WTC11 (cell line): Measurements from ENCODE around the gene AAGAB. TPM values are rescaled to one million over a fixed set of nuclear protein-coding genes. Genes with fewer than 3 reads are reported as not detected.

Source experiments
- ATAC-seq: fragments of 200-7000 bp; cut with Tn5 transposase; 2 replicates; pipeline ENCODE4 v1.10.0; 2021; ENCODE audit warnings: mild to moderate bottlenecking, moderate library complexity
- CTCF ChIA-PET: fragments of 300-600 bp; sonication (Branson Sonifier 250); formaldehyde crosslinking; loops from one replicate; lab custom pipeline; 2021; ENCODE audit warnings: antibody characterized with exemption; lab: Charles Lee
- POLR2A ChIA-PET: fragments of 350-600 bp; sonication (Branson Sonifier 250); formaldehyde crosslinking; loops from one replicate; lab custom pipeline; 2021; ENCODE audit warnings: antibody characterized with exemption; lab: Charles Lee
- DNase-seq: peaks from one replicate; pipeline ENCODE4 v3.0.0; 2021; ENCODE audit warnings: low spot score
- H3K27ac Mint-ChIP-seq: 2 replicates; pipeline ENCODE4 v1.8.0; 2021; ENCODE audit warnings: mixed read lengths
- H3K27me3 Mint-ChIP-seq: 2 replicates; pipeline ENCODE4 v1.8.0; 2021; ENCODE audit warnings: low read depth, mild to moderate bottlenecking, moderate library complexity, mixed read lengths
- H3K36me3 Mint-ChIP-seq: 2 replicates; pipeline ENCODE4 v1.8.0; 2021; ENCODE audit warnings: mixed read lengths
- H3K4me1 Mint-ChIP-seq: 2 replicates; pipeline ENCODE4 v1.8.0; 2022; ENCODE audit warnings: mixed read lengths
- H3K4me3 Mint-ChIP-seq: 2 replicates; pipeline ENCODE4 v1.8.0; 2021; ENCODE audit warnings: mild to moderate bottlenecking, moderate library complexity, mixed read lengths
- H3K9me3 Mint-ChIP-seq: 2 replicates; pipeline ENCODE4 v1.8.0; 2021; ENCODE audit warnings: mixed read lengths
- EMX1 ChIP-seq: fragments of 250-450 bp; sonication (Bioruptor Pico); IDR thresholded peaks from 2 replicates; pipeline ENCODE4 v1.8.0; 2021; ENCODE audit warnings: mild to moderate bottlenecking
- FOXK1 ChIP-seq: sonication (generic); formaldehyde crosslinking; IDR thresholded peaks from 2 replicates; pipeline ENCODE4 v1.8.0; 2022; ENCODE audit warnings: mild to moderate bottlenecking, moderate library complexity, missing genetic modification reagents
- FOXP1 ChIP-seq: sonication (generic); formaldehyde crosslinking; IDR thresholded peaks from 2 replicates; pipeline ENCODE4 v1.8.0; 2022; ENCODE audit warnings: missing genetic modification reagents, mild to moderate bottlenecking, moderate library complexity, borderline replicate concordance
- JUN ChIP-seq: sonication (generic); formaldehyde crosslinking; IDR thresholded peaks from 2 replicates; pipeline ENCODE4 v1.8.0; 2023; ENCODE audit warnings: mild to moderate bottlenecking, missing genetic modification reagents
- SMAD3 ChIP-seq: sonication (generic); formaldehyde crosslinking; IDR thresholded peaks from 2 replicates; pipeline ENCODE4 v1.8.0; 2022; ENCODE audit warnings: missing genetic modification reagents, mild to moderate bottlenecking, borderline replicate concordance
- SOX15 ChIP-seq: fragments of 250-450 bp; sonication (Bioruptor Pico); IDR thresholded peaks from 2 replicates; pipeline ENCODE4 v1.9.0; 2021; ENCODE audit warnings: mild to moderate bottlenecking
- TCF7 ChIP-seq: sonication (generic); formaldehyde crosslinking; IDR thresholded peaks from 2 replicates; pipeline ENCODE4 v1.8.0; 2022; ENCODE audit warnings: mild to moderate bottlenecking, low read depth, missing genetic modification reagents, moderate library complexity
- TP53 ChIP-seq: sonication (generic); formaldehyde crosslinking; IDR thresholded peaks from 2 replicates; pipeline ENCODE4 v1.8.1; 2023; ENCODE audit warnings: mild to moderate bottlenecking, missing genetic modification reagents
- total RNA-seq: library from RNA; stranded (reverse); gene quantifications from 3 replicates; pipeline ENCODE4 v1.2.3, GENCODE V29; 2021
- TF ChIP-seq, protein P1 (sequence below): sonication (generic); formaldehyde crosslinking; IDR thresholded peaks from 2 replicates; pipeline ENCODE4 v1.8.0; 2022; ENCODE audit warnings: mild to moderate bottlenecking, missing genetic modification reagents
- TF ChIP-seq, protein P2 (sequence below): sonication (generic); formaldehyde crosslinking; IDR thresholded peaks from 2 replicates; pipeline ENCODE4 v1.8.1; 2022; ENCODE audit warnings: mild to moderate bottlenecking, moderate library complexity, missing genetic modification reagents
- TF ChIP-seq, protein P3 (sequence below): sonication (generic); formaldehyde crosslinking; IDR thresholded peaks from 2 replicates; pipeline ENCODE4 v1.8.1; 2022; ENCODE audit warnings: mild to moderate bottlenecking, missing genetic modification reagents, moderate library complexity, borderline replicate concordance
- TF ChIP-seq, protein P4 (sequence below): fragments of 250-450 bp; sonication (Bioruptor Pico); IDR thresholded peaks from 2 replicates; pipeline ENCODE4 v2.1.2; 2022; ENCODE audit warnings: mild to moderate bottlenecking, moderate library complexity
- TF ChIP-seq, protein P5 (sequence below): fragments of 200-600 bp; IDR thresholded peaks from 2 replicates; pipeline ENCODE4 v1.8.0; 2022; ENCODE audit warnings: antibody characterized with exemption
- TF ChIP-seq, protein P6 (sequence below): sonication (generic); formaldehyde crosslinking; IDR thresholded peaks from 2 replicates; pipeline ENCODE4 v1.8.0; 2023; ENCODE audit warnings: missing genetic modification reagents
- TF ChIP-seq, protein P7 (sequence below): sonication (generic); formaldehyde crosslinking; conservative IDR thresholded peaks from 2 replicates; pipeline ENCODE4 v1.8.1; 2023; ENCODE audit warnings: mild to moderate bottlenecking, low read depth, missing genetic modification reagents, moderate library complexity
- TF ChIP-seq, protein P8 (sequence below): sonication (generic); formaldehyde crosslinking; IDR thresholded peaks from 2 replicates; pipeline ENCODE4 v1.8.1; 2023; ENCODE audit warnings: mild to moderate bottlenecking, missing genetic modification reagents
- TF ChIP-seq, protein P9 (sequence below): sonication (generic); formaldehyde crosslinking; IDR thresholded peaks from 2 replicates; pipeline ENCODE4 v1.8.1; 2022; ENCODE audit warnings: low read depth, mild to moderate bottlenecking, moderate library complexity, missing genetic modification reagents, borderline replicate concordance
- TF ChIP-seq, protein P10 (sequence below): fragments of 250-450 bp; sonication (Bioruptor Pico); conservative IDR thresholded peaks from 2 replicates; pipeline ENCODE4 v1.9.0; 2021; ENCODE audit warnings: mild to moderate bottlenecking

The AAGAB gene
- total RNA-seq, 1 experiment from 2014 or later = 41.7 TPM

DNA sequence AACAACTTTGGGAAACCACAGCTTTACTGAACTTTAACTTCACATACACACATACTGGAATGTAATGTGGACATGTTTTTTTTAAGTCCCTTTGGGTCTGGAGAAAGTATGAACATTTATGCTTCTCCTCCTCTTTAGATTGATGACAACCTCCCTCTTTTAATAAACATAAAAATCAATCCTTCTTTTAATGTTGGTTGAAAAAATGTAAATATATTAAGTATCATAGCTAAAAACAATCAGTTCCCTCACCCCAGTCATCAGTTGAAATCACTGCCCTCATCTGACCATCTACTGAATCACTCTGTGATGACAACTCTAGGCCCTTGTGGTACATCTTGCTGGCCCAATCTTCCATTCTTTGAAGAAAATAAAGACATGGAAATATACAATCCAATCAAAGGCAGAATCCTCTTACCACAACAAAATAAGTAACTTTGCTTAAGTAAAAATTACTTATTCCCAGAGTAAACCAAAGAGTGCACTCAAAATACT lies 6.4 kb downstream of the AAGAB start:
- CTCF ChIA-PET = interaction anchor here (0.5 kb wide), 1 partner anchor 171 kb away, joined by 3 read pairs; no protein-coding TSS in a partner anchor
- TF ChIP-seq, protein P1, sequence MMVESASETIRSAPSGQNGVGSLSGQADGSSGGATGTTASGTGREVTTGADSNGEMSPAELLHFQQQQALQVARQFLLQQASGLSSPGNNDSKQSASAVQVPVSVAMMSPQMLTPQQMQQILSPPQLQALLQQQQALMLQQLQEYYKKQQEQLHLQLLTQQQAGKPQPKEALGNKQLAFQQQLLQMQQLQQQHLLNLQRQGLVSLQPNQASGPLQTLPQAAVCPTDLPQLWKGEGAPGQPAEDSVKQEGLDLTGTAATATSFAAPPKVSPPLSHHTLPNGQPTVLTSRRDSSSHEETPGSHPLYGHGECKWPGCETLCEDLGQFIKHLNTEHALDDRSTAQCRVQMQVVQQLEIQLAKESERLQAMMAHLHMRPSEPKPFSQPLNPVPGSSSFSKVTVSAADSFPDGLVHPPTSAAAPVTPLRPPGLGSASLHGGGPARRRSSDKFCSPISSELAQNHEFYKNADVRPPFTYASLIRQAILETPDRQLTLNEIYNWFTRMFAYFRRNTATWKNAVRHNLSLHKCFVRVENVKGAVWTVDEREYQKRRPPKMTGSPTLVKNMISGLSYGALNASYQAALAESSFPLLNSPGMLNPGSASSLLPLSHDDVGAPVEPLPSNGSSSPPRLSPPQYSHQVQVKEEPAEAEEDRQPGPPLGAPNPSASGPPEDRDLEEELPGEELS (CRISPR knock-in tag) = no peak
- TF ChIP-seq, protein P2, sequence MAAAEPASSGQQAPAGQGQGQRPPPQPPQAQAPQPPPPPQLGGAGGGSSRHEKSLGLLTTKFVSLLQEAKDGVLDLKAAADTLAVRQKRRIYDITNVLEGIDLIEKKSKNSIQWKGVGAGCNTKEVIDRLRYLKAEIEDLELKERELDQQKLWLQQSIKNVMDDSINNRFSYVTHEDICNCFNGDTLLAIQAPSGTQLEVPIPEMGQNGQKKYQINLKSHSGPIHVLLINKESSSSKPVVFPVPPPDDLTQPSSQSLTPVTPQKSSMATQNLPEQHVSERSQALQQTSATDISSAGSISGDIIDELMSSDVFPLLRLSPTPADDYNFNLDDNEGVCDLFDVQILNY (CRISPR knock-in tag) = no peak
- TF ChIP-seq, protein P3, sequence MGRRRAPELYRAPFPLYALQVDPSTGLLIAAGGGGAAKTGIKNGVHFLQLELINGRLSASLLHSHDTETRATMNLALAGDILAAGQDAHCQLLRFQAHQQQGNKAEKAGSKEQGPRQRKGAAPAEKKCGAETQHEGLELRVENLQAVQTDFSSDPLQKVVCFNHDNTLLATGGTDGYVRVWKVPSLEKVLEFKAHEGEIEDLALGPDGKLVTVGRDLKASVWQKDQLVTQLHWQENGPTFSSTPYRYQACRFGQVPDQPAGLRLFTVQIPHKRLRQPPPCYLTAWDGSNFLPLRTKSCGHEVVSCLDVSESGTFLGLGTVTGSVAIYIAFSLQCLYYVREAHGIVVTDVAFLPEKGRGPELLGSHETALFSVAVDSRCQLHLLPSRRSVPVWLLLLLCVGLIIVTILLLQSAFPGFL (CRISPR knock-in tag) = no peak
- TF ChIP-seq SOX15 (CRISPR knock-in tag) = no peak
- no peak for TF ChIP-seq JUN (CRISPR knock-in tag)
- TF ChIP-seq FOXP1 (CRISPR knock-in tag) = no peak
- TF ChIP-seq, protein P4, sequence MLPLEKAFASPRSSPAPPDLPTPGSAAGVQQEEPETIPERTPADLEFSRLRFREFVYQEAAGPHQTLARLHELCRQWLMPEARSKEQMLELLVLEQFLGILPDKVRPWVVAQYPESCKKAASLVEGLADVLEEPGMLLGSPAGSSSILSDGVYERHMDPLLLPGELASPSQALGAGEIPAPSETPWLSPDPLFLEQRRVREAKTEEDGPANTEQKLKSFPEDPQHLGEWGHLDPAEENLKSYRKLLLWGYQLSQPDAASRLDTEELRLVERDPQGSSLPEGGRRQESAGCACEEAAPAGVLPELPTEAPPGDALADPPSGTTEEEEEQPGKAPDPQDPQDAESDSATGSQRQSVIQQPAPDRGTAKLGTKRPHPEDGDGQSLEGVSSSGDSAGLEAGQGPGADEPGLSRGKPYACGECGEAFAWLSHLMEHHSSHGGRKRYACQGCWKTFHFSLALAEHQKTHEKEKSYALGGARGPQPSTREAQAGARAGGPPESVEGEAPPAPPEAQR (CRISPR knock-in tag) = no peak
- no peak for TF ChIP-seq FOXK1
- no peak for TF ChIP-seq EMX1 (CRISPR knock-in tag)
- TF ChIP-seq, protein P5, sequence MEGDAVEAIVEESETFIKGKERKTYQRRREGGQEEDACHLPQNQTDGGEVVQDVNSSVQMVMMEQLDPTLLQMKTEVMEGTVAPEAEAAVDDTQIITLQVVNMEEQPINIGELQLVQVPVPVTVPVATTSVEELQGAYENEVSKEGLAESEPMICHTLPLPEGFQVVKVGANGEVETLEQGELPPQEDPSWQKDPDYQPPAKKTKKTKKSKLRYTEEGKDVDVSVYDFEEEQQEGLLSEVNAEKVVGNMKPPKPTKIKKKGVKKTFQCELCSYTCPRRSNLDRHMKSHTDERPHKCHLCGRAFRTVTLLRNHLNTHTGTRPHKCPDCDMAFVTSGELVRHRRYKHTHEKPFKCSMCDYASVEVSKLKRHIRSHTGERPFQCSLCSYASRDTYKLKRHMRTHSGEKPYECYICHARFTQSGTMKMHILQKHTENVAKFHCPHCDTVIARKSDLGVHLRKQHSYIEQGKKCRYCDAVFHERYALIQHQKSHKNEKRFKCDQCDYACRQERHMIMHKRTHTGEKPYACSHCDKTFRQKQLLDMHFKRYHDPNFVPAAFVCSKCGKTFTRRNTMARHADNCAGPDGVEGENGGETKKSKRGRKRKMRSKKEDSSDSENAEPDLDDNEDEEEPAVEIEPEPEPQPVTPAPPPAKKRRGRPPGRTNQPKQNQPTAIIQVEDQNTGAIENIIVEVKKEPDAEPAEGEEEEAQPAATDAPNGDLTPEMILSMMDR = no peak
- TF ChIP-seq, protein P6, sequence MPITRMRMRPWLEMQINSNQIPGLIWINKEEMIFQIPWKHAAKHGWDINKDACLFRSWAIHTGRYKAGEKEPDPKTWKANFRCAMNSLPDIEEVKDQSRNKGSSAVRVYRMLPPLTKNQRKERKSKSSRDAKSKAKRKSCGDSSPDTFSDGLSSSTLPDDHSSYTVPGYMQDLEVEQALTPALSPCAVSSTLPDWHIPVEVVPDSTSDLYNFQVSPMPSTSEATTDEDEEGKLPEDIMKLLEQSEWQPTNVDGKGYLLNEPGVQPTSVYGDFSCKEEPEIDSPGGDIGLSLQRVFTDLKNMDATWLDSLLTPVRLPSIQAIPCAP (CRISPR knock-in tag) = no peak
- TF ChIP-seq, protein P7, sequence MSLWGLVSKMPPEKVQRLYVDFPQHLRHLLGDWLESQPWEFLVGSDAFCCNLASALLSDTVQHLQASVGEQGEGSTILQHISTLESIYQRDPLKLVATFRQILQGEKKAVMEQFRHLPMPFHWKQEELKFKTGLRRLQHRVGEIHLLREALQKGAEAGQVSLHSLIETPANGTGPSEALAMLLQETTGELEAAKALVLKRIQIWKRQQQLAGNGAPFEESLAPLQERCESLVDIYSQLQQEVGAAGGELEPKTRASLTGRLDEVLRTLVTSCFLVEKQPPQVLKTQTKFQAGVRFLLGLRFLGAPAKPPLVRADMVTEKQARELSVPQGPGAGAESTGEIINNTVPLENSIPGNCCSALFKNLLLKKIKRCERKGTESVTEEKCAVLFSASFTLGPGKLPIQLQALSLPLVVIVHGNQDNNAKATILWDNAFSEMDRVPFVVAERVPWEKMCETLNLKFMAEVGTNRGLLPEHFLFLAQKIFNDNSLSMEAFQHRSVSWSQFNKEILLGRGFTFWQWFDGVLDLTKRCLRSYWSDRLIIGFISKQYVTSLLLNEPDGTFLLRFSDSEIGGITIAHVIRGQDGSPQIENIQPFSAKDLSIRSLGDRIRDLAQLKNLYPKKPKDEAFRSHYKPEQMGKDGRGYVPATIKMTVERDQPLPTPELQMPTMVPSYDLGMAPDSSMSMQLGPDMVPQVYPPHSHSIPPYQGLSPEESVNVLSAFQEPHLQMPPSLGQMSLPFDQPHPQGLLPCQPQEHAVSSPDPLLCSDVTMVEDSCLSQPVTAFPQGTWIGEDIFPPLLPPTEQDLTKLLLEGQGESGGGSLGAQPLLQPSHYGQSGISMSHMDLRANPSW (CRISPR knock-in tag) = no peak
- TF ChIP-seq, protein P8, sequence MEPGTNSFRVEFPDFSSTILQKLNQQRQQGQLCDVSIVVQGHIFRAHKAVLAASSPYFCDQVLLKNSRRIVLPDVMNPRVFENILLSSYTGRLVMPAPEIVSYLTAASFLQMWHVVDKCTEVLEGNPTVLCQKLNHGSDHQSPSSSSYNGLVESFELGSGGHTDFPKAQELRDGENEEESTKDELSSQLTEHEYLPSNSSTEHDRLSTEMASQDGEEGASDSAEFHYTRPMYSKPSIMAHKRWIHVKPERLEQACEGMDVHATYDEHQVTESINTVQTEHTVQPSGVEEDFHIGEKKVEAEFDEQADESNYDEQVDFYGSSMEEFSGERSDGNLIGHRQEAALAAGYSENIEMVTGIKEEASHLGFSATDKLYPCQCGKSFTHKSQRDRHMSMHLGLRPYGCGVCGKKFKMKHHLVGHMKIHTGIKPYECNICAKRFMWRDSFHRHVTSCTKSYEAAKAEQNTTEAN (CRISPR knock-in tag) = no peak
- TF ChIP-seq, protein P9, sequence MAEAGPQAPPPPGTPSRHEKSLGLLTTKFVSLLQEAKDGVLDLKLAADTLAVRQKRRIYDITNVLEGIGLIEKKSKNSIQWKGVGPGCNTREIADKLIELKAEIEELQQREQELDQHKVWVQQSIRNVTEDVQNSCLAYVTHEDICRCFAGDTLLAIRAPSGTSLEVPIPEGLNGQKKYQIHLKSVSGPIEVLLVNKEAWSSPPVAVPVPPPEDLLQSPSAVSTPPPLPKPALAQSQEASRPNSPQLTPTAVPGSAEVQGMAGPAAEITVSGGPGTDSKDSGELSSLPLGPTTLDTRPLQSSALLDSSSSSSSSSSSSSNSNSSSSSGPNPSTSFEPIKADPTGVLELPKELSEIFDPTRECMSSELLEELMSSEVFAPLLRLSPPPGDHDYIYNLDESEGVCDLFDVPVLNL (CRISPR knock-in tag) = no peak
- no peak for TF ChIP-seq TCF7 (CRISPR knock-in tag)
- no peak for TF ChIP-seq TP53 (CRISPR knock-in tag)
- TF ChIP-seq, protein P10, sequence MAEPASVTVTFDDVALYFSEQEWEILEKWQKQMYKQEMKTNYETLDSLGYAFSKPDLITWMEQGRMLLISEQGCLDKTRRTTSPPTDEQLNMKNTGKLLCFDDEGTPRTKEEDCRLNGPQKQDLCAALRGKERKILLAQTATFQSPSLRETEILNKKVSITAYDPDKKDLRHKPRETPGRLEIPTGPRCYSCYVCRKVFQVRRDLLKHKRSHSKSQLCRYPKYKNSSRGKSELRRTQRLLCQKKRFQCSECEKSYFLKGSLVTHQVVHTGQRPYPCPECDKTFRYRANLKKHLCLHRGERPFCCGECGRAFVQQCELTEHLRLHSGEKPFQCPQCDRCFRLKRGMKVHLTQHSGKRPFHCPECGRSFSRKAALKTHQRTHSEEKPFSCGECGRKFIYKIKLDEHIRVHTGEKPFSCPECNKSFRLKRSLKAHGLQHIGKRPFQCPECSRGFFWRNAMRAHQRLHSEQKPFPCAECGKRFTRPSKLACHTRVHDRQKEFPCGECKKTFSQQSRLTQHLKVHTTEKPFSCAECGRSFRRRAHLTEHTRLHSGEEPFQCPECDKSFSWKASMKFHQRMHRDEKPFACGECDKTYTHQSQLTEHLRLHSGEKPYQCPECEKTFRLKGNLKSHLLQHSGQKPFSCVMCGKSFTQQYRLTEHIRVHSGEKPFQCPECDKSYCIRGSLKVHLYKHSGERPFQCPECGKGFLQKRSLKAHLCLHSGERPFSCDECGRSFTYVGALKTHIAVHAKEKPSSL (CRISPR knock-in tag) = no peak
- no peak for TF ChIP-seq SMAD3 (CRISPR knock-in tag)

More for the DNA sequence above, 6.4 kb downstream of the AAGAB start:
- POLR2A ChIA-PET = no interaction called here
- Mint-ChIP-seq H3K27ac (no peak overlapping the region), H3K9me3 (peaks cover 17% of the 10 kb centered on the region), H3K4me3 (no peak overlapping the region), H3K4me1 (peaks cover 6% of the 10 kb centered on the region), H3K27me3 (no peaks in the 10 kb centered on the region), H3K36me3 (peaks cover 33% of the 10 kb centered on the region)
- ATAC-seq = no peak
- DNase-seq = no peak
